ENCODE results near the gene NRSN2.

NRSN2 gene

DNA sequence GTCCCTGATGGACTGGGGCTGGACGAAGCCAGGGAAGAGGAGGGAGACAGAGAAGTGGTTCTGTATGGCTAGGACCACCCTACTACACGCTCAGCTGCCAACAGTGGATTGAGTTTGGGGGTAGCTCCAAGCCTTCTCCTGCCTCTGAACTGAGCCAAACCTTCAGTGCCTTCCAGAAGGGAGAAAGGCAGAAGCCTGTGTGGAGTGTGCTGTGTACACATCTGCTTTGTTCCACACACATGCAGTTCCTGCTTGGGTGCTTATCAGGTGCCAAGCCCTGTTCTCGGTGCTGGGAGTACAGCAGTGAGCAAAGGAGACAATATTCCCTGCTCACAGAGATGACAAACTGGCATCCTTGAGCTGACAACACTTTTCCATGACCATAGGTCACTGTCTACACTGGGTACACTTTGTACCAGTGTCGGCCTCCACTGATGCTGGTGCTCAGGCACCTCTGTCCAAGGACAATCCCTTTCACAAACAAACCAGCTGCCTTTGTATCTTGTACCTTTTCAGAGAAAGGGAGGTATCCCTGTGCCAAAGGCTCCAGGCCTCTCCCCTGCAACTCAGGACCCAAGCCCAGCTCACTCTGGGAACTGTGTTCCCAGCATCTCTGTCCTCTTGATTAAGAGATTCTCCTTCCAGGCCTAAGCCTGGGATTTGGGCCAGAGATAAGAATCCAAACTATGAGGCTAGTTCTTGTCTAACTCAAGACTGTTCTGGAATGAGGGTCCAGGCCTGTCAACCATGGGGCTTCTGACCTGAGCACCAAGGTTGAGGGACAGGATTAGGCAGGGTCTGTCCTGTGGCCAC lies 49.9 kb downstream of the NRSN2 start:
- H3K4me3 ChIP-seq (ENCODE audit: low read depth, low read length): no peak overlapping the region

DNA sequence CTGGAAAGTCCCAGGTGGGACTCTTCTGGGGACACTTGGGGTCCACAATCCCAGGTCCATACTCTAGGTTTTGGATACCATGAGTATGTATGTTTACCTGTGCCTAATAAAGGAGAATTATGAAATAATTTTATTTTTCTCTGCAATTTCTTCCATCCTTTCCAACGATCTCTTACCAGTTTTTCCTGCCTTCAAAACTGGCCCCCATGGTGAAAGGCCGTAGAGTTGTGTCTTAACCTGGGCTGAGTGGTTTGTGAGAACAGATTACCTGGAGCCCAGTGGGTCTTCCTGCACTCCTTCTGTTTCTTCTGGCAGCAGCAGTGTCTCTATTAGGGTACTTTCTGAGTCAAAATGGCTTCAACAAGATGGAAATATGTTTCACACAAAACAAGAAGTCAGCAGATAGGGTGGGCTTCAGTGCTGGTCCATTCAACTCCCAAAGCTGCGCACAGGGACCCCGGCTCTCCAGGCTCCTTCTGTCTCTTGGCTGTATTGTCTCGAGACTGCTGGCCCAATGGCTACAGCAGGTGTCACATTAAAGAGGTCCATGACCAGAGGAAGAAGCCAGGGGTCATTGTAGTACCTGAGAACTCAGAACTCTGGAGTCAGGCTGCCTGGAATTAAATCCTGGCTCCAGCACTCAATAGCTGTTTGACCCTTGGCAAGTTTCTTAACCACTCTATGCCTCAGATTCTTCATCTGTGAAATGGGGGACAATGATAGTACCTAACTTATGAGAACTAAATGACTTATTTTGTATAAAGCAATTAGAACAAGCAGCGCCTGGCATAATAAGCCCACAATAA lies 50.7 kb downstream of the NRSN2 start:
- no peak overlapping the region for H3K4me3 ChIP-seq (ENCODE audit: low read depth, low read length)

DNA sequence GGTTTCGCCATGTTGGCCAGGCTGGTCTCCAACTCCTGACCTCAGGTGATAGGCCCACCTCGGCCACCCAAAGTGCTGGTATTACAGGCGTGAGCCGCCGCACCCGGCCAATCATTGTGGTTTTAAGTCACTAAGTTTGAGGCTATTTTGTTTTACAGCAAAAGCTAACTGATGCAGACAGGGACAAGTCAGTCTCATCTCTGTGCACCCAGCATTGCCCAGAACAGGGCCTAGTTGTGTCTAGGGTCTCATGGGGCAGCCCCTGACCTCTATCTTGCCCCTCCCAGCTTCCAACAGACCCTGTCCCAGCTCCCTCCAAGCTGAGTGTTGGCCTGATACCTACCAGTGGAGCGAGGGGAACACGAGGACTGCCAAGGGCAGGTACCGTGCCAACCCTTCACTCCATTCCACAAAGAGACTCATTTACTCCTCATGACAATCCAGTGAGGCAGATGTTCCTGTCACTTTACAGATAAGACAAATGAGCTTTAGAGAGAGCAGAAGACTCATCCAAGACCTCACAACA lies 52.3 kb downstream of the NRSN2 start:
- H3K4me3 ChIP-seq (ENCODE audit: low read depth, low read length): no peak overlapping the region

DNA sequence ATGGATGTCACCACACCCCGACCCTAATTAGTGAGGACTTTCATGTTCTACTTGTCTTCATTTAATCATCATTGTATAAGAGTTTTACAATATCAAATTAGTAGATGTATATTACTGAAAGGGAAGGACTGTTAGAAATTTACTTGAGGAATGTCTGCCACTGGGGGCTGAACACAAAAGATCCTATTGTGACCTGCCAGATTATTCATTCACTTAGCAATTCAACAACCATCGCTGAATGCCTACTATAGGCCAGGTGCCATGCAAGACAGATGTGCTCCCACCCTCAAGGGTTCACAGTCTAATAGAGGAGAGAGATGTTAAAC lies 53.2 kb downstream of the NRSN2 start:
- no peak overlapping the region for H3K4me3 ChIP-seq (ENCODE audit: low read depth, low read length)

DNA sequence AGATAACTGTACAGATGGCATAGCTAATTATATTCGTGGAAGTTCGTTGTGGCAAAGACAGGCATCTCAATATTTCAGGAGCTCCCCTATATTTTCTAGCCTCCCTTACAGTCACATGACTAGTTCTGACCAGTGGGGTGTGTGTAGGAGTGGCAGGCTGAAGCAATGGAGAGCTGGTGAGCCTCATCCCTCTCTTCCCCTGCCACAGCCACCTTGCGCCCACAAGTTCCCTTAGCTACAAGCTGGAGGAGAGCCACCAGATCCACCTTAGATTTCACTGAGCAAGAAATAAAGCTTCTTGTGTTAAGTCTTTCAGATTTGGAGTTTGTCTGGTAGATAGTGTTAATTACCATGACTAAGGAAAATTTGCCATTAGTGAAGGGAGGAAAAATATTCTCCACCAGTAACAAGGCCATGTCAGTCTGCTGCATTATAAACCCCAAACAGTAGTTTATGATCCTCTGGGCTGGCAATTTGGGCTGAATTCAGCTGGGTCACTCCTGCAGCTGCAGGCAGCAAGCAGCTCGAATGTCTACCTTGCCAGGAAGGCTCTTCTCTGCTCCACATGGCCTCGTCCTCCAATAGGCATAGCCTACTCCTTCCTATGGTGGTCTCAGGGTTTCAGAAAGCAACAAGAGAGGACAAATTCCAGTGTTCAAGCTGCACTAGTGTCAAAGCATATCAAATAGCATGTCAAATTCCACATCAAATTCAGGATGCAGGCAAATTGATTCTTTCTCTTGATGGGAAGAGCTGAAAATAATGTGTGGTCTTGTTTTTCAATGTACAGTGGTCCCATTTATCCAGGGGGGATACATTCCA lies 53.8 kb downstream of the NRSN2 start:
- H3K4me3 ChIP-seq (ENCODE audit: low read depth, low read length): no peak overlapping the region

DNA sequence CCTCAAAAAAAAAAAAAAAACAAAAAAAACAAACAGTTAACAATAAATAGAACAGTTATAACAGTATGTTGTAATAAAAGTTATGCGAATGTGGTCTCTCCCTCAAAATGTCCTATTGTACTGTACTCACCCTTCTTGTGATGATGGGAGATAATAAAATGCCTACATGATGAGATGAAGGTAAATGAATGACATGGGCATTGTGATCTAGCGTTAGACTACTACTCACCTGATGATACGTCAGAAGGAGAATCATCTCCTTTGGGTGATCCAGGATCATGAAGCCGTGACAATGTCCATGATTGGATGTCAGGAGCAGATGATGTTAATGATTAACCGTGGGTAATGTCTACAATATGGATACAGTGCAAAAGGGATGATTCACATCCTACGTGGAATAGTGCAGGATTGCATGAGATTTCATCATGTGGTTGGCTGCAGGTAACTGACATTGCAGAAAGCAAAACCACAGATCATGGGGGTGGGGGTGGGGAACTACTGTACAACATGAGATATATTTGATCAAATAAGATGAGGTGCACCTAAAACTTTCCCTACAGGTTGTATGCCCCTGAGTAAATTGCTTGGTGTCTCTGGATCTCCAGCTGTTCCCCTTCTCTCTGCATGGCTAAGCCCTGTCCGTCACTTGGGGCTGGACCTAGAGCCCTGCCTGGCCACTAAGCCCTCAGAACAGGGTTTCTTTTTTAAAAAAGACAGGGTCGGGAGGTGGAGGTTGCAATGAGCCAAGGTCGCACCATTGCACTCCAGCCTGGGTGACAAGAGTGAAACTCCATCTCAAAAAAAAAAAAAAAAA lies 55.0 kb downstream of the NRSN2 start:
- H3K4me3 ChIP-seq (ENCODE audit: low read depth, low read length): no peak overlapping the region

DNA sequence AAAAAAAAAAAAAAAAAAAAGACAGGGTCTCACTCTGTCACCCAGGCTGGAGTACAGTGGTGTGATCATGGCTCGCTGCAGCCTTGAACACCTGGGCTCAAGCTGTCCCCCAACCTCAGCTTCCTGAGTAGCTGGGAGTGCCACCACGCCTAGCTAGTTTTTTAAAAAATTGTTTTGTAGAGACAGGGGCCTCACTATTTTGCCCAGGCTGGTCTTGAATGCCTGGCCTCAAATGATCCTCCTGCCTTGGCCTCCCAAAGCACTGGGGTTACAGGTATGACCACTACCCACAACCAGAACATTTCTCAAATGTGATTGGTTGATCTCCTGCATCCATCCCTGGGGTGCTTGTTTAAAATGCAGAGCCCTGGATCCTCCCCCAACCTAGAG lies 55.6 kb downstream of the NRSN2 start:
- H3K4me3 ChIP-seq (ENCODE audit: low read depth, low read length): no peak overlapping the region

GRCh38 chr20:402898-403581 lies 56.1 kb downstream of the NRSN2 start:
- no peak overlapping the region for H3K4me3 ChIP-seq (ENCODE audit: low read depth, low read length)

- H3K4me3 ChIP-seq (ENCODE audit: low read depth, low read length): no peak overlapping the region
Observed at GRCh38 chr20:403582-403957, 56.7 kb downstream of the NRSN2 start.

DNA sequence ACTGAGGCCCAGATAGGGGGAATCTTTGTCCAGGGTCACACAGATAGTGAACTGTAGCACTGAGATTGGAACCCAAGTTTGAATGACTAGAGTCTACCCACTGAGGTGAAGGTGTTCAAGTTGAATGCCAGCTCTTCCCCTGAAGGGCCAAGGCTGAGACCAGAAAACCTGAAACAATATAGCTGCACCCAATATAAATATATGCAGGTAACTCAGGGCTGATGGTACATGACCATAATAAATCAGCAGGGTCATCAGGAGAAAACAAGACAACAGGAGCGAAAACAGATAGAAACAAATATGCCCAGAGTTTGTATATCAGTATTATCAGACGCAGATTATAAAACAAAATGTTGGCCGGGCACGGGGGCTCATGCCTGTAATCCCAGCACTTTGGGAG lies 57.2 kb downstream of the NRSN2 start:
- H3K4me3 ChIP-seq (ENCODE audit: low read depth, low read length): no peak overlapping the region
